HG03432 (cell line): Measurements from ENCODE around the gene HIF1A.

ENCODE experiments used
- ATAC-seq: cut with Tn5 transposase; IDR thresholded peaks from one replicate; pipeline ENCODE4 v1.9.1; 2021; ENCODE audit warnings: mild to moderate bottlenecking, moderate library complexity; ENCODE audit not compliant: unreplicated experiment

Gene HIF1A

DNA sequence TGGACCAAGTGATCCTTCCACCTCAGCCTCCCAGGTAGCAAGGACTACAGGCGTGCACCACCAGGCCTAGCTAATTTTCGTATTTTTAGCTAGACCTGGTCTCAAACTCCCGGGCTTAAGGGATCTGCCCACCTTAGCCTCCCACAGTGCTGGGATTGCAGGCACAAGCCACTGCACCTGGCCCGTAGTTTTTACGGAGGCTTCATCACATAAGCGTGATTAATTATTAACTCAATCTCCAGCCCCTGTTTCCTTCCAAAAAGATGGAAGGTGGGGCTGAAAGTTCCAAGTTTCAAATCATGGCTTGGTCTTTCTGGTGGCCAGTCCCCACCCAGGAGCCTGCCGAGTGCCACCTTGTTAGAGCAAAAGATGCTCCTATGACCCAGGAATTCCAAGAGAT lies 22.5 kb upstream of the HIF1A start:
- no peak for ATAC-seq

DNA sequence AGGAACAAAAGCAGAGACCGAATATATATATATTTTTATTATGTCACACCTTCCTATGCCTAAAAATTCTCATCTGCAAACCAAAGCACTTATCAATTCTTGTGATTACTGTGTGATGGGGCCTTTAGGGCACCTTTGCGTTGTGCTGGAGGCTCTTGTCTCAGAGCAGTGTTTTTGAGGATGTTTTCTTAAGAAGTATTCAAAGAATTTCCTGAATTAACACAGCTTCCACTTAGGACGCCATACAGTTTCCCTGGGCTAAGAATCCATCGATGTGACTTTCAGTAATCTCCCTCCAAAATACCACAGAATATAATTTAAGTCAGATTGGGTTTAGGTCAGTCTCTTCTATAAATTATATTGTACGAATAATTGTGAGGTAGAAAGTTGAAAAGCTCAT lies 22.0 kb upstream of the HIF1A start:
- ATAC-seq: no peak

DNA sequence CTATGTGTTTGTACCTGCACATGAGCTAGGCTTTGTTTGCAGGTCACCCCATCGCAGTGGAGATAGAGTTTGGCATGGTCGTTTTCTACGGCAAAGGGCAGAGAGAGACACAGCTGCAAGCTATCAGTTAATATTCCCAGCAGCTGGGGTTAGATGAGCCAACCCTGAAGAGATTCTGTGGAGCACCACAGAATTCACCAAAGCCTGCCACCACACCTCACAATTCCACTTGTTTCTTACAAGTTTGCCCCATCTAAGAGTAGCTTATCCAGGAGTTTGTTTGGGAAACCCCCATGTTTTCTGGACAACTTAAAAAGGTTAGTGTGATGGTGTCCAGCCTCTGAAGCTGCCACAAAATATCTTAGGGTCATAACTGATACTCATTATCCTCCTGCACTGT lies 20.0 kb upstream of the HIF1A start:
- ATAC-seq: no peak

DNA sequence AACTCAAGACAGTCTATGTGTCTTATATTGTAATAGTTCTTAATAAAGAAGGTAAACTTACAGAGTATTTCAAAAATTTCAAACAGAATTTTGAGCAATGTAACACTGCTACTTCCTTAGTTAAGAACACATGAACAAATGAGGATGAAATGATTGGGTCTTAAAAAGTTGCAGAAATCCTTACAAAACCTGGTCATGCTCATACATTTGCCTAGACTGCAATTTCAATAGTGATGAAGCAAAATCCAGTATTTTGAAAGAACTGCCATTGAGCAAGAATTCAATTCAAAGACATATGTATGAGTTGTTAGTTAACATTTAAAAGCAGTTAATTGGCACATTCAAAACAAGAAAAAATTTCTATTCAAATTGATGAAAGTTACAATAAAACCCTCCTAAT lies 17.8 kb upstream of the HIF1A start:
- no peak for ATAC-seq

DNA sequence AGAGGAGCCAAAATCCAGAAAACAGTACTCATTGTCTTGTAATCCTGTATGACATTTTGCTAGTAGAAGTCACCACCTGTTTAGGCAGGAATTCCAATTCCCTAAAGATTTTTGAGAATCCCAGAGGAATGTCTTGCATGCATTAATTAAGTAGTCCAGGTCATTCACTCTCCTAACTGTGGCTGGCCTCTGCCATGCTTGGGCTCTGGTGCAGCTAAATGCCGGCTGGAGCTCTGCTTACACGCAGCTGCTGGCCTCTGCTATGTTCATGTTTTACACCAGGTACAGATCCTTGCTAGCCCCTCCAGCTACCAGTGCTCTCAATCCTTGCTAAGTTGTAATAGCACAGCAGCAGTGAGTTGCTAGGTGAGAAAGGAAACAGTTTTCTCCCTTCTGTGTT lies 16.3 kb upstream of the HIF1A start:
- no peak for ATAC-seq

DNA sequence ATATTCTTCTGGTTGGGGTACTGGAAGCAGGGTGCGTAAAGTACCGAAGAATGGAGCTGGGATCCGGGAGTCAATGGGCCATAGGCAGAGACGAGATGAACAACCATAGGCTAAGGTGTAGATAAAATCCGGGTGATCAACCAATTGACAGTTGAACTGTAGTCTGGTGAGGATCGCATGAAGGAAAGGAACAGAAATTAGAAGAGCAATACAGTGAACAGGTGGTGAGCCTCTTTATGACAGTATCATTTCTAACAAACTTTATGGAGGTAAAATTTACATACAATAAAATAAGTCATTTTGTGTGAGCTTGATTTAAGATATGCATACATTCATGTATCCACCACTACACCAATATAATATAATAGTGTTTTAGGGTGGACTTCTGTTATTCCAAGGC lies 13.9 kb upstream of the HIF1A start:
- no peak for ATAC-seq

DNA sequence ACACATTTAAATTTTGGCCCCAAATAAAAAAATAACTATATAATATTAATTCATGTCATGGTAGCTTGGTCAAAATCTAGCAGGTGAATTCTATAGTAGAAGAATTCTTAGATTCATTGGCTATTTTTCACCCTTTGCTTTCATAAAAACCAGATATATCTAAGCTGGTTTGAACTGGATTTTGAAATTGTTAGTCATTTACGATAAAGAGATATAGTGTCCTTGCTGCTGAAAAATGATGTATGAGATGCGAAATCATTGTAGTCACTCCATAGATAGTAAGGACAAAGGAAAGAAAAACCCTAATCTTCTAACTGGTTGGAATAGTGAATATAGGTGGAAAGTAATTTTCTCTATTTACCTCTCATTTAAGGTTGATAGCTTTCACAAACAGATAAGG lies 12.2 kb upstream of the HIF1A start:
- no peak for ATAC-seq

DNA sequence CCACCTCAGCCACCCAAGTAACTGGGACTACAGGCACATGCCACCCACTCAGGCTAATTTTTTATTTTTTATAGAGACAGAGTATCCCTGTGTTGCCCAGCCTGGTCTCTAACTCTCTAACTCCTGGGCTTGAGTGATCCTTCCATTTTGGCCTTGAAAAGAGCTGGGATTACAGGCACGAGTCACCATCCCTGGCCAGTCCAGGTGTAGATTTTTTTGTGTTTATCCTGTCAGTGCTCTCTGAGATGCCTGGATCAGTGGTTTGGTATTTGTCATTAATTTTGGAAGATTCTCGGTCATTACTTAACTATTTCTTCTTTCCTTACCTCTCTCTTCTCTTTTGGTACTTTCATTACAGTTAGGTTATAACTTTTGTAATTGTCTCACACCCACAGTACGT lies 5.3 kb upstream of the HIF1A start:
- no peak for ATAC-seq

DNA sequence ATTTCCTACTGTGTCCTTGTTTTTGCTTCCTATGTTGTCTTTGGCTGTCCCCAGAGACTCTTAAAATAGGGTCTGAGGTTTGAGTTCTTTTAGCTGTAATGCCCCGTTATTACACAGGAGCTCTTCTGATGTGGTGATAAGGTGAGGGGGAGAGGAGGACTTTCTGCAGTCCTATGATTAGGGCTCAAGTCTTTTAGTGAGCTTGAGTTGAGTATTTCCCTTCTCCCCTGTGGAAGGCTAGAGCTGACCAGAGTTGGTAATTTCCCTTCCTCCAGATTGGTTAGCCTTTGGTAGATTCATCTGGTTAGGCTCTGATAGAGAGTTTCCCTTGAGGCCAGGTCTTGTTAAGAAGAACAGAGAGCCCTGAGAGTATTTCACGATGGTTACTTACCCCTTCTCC lies 4.3 kb upstream of the HIF1A start:
- ATAC-seq: no peak

DNA sequence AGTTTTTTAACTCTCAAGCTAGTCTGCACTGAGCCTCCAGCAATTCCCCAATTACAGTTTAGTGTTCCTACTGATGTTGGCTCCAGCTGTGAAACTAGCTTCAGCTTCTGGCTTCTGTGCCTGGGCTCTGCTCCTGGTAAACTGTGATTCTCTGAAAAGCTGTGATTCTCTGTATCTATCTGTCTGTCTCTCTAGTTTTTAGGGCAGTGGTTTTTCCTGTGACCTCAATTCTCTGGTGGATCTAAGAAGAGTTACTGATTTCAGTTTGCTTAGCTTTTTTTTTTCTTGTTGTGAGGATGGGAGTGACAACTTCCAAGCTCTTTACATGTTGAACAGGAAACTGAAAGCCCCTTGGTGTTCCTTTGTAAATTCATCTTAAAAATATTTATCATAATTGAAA lies 3.8 kb upstream of the HIF1A start:
- ATAC-seq: no peak

DNA sequence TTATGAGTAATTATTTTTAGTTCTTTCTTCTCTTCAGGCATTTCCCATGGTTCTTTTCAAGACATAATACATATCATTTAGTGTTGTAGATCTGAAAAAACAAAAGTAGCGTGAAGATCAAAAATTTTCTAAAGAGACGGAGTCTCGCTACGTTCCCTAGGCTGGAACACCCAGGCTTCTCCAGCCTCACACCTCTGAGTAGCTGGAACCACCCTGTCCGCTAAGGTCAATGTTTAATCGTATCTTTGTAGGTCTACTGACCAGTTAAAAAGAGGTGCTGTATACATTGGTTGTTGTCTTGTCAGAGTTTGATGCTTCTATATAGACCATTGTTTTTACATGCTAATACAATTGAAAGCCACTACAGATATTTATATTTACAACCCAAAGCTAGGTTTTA lies 1.3 kb upstream of the HIF1A start:
- no peak for ATAC-seq

DNA sequence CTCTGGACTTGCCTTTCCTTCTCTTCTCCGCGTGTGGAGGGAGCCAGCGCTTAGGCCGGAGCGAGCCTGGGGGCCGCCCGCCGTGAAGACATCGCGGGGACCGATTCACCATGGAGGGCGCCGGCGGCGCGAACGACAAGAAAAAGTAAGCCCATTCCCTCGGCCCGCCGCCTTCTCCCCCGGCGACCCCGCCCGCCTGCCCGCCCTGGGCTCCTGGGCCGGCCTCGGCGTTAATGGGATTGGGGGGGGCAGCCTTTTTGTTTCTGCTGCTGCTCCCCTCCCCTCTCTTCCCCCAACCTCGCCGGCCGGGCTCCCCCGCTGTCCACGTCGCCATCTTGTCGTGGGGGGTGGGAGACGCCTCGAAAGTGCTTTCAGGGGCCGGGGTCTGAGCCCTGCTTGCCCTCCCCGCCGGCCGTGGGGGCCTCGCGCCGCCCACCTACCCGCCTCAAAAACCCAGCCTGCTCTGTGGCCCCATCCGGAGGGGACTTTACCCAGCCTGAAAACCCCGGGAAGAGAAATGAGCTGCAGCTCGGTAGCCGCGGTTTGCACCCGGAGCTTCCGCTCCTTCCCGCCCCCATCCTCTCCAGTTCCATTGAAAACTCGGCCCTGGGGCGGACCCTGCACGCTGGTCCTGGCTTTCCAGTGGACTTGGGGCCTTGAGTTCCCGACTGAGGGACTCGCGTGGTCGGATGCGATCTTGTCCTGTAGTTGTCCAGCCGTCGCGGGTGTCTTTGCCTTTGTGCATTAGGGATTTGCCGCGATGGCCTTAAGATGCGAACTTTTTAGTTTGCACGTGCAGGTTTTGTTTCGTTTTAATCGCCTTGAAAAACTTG lies 598 bp downstream of the HIF1A start:
- ATAC-seq: peak; percentile 13

DNA sequence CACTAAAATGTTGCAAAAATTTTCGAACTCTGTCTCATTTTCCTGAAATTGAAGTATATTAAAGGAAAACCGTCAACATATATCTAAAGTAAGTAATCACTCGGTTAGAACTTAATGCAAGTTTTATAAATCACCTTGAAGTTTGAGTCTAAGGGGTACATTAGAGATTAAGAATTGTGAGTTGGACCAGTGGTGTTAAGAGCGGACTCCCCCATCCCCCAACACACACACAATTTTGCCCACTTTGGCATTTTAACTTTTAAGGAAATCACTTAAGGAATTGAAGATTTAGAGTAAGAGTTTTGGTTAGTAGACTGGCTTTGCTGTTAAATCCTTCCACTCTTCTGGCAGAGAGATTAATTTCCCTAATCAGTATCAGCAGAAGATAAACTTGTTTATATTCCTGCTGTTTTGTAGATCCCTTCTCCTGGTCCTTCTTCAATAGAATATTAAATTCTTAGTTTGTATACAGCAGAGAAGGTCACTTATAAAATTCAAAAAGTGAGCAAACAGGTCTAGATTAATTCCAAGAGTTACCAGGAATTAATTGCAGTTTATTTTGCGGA lies 1.5 kb downstream of the HIF1A start:
- no peak for ATAC-seq

DNA sequence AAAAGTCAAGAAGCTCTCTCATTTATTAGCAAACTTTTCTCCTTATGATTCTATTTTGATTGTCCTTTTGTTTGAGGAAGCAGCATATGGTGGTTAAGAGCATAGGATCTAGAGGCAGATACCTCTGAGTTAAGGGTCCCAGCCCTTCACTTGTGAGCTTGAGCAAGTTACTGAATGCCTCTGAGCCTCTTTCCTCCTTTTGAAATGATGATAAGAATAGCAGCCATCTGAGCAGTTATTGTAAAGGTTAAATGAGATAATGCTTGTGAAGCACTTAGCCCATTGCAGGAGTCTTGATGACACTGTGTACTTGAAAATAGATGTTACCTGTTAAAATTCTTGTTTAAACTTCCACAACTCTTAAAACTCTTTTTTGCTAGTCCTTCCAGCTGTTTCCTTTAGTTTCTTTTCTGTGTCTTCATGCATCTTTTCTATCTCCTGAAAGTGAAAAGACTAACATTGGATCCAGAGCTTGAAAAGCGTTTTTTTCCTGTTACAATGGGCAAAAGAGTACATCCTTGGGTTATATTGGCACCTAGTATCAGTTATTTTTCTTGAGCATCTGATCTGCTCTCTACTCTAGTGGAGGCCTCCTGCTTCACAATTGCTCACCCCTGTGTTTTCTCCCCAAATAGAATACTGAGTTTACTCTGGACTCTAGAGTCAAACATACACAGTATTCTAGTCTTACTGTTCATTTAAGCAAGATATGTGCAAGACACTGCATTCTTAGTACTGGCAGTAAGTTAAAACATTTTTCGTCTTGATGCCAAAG lies 3.1 kb downstream of the HIF1A start:
- no peak for ATAC-seq

DNA sequence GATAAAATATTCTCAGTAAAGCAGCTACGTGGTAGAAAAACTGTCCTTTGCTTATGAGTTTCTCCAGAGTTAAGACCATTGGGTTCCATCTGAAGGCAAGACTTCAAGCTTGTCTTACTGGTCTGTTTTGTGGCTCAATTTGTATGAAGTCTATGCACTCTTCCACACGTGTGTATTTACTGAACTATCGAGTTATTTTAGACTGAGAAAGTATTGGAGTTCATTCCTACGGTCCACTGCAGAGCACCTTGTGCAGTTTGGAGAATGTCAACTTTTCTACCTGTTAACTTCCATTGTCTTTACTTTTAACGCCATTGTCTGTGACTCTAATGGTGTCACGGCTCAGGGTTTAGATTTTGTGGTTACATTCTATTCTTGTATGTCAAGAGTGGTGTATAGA lies 3.7 kb downstream of the HIF1A start:
- no peak for ATAC-seq

DNA sequence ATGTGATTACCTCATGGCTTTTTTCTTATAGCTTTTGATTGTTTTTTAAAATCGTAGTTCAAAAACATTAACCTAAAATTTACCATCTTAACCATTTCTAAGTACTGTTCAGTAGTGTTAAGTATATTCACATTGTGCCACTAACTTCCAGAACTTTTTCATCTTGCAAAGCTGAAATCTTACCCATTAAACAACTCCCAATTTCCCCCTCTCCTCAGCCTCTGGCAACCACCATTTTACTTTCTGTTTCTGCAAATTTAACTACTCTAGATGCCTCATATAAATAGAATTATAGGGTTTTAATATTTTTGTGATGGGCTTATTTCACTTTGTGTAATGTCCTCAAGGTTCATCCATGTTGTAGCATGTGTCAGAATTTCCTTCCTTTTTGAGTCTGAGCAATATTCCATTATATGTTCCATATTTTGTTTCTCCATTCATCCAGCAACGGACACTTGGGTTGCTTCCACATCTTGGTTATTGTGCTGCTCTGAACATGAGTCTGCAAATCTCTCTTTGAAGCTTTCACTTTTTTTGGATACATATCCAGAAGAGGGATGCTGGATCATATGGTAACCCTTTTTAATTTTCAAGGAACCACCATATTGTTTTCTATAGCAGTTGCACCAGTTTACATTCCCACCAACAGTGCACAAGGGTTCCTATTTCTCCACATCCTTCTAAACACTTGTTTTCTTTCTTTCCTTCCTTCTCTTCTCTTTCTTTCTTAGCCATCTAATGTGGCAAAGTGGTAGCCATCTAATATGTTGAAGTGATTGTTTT lies 5.0 kb downstream of the HIF1A start:
- ATAC-seq: no peak

DNA sequence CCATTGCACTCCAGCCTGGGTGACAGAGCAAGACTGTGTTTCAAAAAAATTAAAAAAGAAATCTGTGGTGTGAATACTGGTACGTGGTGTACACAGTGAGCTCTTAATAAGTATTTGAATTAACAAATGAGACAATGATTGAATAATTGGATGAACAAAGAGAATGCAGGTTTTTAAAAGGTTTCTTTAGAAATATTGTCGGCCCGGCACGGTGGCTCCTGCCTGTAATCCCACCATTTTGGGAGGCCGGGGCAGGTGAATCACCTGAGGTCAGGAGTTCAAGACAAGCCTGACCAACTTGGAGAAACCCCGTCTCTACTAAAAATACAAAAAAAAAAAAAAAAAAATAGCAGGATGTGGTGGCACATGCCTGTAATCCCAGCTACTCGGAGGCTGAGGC lies 6.6 kb downstream of the HIF1A start:
- ATAC-seq: no peak

DNA sequence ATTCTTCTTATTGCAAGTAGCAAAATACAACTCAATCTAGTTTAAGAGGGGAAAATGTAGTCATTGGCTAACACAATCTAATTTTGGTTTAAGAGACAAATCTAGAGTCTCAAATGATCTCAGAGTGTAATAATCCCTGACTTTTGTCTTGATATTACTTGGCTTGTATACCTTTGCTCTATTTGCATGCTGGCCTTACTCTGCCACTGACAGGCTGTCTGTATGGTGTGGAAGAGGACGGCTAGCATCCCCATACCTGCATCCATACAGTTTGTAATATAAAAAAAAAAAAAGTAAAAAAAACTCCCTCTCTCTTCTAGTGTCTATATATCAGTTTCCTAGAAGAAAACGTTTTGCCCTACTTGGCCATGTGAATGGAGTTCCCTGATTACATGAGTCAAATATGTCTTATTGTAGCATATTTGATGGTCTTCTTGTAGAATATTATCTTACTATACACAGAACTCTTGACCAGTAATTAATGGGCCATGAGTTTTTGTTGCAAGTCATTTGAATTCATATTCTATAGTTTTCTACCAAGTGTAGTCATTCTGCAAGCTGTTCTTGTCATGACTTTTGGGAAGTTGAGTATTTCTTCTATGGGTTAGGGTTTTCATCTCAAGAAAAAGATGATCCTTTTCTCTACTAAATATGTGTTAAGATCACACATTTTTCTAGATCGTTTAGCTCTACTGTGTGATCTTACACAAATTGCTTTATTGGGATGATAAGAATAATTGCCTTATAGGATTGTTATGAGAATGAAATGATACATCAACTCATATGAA lies 8.2 kb downstream of the HIF1A start:
- no peak for ATAC-seq

DNA sequence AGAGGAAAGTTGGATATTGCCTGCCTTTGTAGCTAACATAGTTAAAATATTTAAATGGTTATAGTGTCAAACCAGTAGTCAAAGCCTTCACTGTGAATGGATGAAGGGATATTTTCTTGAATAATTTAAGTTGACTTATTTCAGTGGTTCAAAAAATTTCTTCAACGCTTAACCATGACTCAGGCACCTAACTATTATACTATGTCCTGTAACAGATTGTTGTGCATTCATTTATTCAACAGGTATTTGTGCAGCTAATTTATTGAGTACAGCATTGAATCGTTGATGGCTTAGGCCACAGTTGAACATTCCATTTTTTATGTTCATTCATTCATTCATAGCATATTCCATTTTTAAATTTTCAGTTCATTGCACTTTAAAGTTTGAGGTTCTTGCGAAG lies 9.2 kb downstream of the HIF1A start:
- no peak for ATAC-seq

DNA sequence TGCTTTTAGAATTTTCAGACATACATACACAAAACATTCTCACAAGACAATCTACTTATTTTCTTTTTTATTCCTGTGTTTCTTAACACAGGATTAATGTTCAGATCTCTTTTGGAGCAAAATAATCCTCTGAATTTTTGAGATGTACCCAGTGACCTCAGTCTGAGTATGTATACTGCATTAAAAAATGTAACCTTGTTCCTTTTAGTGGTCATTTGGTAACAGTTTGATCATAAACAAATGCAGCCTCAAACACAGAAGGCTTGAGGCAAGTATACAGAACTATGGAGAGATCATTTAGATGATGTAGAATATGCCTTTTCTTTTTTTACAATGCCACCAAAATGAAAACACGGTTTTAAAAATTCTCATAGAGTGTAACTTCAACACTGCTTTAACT lies 9.7 kb downstream of the HIF1A start:
- ATAC-seq: no peak
